NCI-H510A treated with DMSO at 0.1 percent for 48 hours (cell line): Measurements from ENCODE around the gene ZNF462.
A peak's percentile ranks its signal among the peaks of the same experiment; 100 is the strongest.

ENCODE experiments used
- DNase-seq: peaks from one replicate; lab custom pipeline; 2025; lab: John Stamatoyannopoulos, UW

ZNF462 gene

DNA sequence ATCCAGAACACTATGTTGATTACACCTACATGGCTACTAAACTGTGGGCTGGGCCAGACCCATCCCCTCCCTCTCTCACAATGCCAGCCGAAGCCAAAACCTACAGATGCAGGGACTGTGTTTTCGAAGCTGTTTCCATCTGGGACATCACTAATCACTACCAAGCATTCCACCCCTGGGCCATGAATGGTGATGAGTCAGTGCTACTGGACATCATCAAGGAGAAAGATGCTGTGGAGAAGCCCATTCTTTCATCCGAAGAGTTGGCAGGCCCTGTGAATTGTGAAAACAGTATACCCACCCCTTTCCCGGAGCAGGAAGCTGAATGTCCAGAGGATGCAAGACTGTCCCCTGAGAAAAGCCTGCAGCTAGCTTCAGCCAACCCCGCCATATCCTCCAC is 65.0 kb downstream of the ZNF462 start:
- DNase-seq: no peak

GRCh38 chr9:106928350-106928749 is 65.4 kb downstream of the ZNF462 start:
- no peak for DNase-seq

GRCh38 chr9:106929471-106930177 is 66.7 kb downstream of the ZNF462 start:
- no peak for DNase-seq

DNA sequence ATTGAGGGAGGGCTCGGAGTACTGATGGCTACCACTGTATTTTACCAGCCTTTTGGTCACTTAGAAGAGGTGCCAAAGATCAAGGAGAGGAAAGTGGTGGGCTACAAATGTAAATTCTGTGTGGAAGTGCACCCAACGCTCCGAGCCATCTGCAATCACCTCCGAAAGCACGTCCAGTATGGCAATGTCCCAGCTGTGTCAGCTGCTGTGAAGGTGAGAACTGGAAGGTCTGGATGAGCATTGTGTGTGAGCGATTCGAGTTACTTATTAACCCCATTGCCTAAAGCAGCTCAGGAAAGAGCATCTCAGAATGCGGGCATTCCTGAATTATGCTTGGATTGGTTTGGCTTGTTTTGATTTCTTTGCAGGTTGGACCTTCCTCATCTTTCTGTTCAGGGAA is 67.5 kb downstream of the ZNF462 start:
- no peak for DNase-seq

GRCh38 chr9:106931466-106931865 is 68.5 kb downstream of the ZNF462 start:
- DNase-seq: no peak

DNA sequence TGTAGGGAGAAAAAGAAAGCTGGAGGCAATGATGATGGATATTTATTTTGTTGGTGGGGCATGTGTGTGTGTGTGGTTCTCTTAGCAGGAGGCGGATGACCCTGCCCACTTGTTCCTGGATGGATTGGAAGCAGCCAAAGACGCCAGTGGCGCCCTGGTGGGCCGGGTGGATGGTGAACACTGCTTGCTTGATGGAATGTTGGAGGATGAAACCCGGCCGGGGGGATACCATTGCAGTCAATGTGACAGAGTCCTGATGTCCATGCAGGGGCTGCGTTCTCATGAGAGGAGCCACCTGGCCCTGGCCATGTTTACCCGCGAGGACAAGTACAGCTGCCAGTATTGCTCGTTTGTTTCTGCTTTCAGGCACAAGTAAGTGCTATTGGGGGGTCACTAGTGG is 69.2 kb downstream of the ZNF462 start:
- DNase-seq: no peak

DNA sequence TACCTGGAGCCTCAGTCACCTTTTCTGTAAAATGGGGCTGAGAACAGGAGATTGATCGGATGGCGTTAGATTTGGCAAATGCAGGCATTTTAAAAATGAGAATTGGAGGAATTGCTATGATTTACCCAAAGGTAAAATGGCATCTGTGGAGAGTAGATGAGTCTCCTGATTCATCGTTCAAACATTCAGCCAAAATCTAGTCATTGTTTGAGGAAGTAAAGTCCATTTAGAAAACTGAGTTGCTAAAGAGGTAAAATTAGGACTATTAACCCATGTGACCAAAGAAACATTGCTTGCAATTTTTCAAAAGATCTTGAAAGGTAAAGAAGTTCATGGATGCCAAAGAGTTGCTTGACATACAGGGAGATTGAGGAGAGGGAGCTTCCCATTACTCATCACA is 69.7 kb downstream of the ZNF462 start:
- no peak for DNase-seq

DNA sequence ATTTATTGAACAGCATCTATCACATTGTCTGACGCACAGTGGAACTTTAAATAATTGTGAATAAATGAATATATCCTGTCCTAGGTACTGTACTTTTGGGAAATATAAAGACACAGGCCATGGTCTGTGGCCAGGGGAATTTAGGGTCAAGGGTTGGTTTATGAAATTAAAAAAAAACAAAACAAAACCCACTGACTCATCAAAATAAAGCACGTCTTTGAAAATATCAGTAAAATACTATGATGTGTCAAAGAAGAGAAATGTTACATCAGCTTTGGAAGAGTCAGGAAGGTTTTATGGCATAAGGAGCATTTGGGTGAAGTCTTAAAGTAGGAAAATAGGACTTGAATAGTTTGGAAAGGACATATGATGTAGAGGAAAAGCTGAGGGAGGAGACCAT is 70.5 kb downstream of the ZNF462 start:
- DNase-seq: no peak

- DNase-seq: no peak
Measured at GRCh38 chr9:106934442-106935238, 71.7 kb downstream of the ZNF462 start.

DNA sequence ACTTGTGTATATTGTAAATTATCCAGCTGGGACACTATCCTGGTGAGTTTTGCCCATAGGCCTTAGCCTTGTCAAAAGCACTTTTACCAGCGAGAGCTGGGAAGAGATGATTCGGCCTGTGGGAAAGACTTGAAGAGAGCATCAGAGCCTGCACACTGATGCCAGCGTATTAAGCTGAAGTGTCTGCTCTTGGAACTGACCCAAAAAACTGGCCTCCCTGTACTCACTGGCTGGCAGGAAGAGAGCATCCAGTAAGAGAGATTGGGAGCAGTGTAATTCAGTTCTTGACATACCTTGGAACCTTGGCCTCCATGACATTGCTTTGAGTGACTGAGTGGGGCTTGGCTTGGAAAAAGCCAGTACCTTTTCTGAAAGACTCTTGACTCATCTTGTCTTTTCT is 73.7 kb downstream of the ZNF462 start:
- DNase-seq: no peak

DNA sequence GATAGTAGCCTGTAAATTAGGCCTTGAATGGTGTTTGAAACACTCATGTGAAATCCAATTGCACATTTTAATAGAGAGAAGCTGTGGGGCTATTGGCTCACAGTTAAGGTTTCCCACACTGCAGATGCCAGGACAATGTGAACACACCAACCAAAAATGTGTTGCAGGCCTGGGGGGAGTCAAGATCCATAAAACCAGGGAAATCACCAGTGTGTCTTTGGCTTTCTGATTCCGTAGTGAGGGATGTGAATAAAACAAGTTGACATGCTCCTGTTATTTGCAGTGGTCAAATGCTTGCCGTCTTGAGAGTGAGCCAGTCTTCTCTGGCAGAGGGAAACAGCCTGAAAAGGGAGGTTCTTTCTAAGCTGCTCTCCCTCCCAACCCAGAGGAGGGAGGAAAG is 79.0 kb downstream of the ZNF462 start:
- no peak for DNase-seq

- DNase-seq: no peak
Measured at GRCh38 chr9:106945727-106946660, 83.0 kb downstream of the ZNF462 start.

- DNase-seq: no peak
Measured at GRCh38 chr9:106947106-106947900, 84.3 kb downstream of the ZNF462 start.

DNA sequence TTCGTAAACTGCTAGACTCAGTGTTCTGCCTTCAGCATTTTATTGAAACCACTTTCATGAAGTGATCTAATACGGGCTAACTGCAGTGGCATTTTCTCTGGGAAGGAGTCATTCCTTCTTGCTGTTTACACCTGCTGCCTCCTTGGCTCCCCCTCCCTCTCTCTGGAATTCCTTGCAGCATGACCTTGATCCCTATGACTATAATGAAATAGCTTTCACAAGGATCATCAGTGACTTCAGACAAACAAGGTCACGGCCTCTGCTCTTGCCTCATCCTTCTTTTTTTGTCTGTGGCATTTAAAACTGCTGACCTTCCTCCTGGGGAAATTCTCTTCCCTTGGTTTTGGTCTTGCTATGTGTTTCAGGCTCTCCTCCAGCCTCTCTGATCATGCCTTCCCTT is 90.2 kb downstream of the ZNF462 start:
- no peak for DNase-seq

DNA sequence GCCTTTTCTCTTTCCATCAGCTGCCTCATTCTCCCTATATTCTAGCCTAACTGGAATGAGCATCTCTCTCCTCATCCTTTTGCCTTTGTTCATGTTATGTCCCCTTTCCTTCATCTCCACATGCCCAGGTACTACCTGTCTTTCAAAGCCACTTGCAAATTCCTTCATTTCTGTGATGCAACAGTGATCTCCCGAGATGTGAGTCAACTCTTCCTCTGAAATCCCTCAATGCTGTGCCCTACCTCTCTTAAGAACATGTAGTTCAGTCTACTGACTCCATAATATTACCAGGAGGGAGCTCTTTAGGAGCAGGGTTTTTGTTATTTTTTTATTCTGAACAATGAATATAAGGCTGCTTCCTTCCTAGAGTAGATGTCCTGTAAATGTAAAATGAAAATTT is 91.6 kb downstream of the ZNF462 start:
- DNase-seq: no peak

DNA sequence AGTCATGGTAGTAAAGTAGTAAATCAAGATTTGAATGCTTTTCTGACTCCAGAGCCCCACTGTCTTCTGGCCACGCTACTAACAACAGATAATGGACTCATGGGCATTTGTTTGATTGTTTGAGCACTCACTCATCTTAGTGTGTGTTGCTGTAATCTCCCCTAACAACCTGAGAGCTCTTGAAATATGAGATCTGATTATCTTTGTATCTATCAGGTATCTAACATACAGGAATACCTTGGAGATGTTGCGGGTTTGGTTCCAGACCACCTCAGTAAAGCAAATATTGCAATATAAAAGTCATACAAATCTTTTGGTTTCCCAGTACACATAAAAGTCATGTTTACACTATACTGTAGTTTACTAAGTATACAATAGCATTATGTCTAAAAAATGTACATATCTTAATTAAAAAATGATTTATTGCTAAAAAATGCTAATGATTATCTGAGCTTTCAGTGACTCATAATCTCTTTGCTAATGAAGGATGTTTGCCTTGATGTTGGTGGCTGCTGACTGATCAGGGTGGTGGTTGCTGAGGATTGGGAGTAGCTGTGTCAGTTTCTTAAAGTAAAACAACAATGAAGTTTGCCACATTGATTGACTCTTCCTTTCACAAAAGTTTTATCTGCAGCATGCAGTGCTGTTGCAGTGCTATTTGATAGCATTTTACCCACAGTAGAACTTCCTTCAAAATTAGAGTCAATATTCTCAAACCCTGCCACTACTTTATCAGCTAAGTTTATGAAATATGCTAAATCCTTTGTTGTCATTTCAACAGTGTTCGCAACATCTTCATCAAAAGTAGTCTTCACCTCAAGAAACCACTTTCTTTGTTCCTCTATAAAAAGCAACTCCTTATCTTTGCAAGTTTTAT is 92.2 kb downstream of the ZNF462 start:
- peak; percentile 82 for DNase-seq

- DNase-seq: no peak
Measured at GRCh38 chr9:106956971-106957370, 94.0 kb downstream of the ZNF462 start.

DNA sequence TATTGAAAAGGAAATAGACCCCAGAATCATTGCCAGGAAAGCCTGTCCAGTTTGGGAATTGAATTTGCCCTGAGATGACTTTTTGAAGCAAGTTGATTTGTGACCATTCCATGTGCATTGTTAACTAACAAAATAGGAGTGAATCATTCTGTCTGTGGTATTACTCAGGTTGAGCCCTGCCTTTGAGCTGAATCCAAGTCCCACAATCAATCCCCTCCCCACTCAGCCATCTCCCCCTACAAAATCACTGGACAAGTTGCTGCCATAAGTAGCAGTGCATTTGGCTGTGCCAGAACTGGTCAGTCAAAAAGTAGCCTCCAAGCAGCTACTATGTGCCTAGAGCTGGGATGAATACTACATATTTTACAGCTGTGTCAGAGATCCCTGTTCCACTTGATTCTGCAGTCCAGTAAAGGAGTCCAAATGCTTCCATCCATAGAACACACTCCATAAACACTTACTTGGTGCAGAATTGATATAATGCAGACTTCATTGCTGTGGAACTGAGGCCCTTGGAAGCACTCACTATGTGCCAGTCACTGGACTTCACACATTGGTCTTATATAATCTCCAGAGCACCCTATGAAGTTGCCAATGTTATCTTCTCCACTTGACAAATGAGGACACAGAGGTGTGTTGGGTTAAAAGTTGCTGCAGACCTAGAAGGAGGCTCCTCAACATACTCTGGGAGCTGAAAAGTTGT is 96.1 kb downstream of the ZNF462 start:
- DNase-seq: no peak

- no peak for DNase-seq
Measured at GRCh38 chr9:106960258-106960657, 97.3 kb downstream of the ZNF462 start.

DNA sequence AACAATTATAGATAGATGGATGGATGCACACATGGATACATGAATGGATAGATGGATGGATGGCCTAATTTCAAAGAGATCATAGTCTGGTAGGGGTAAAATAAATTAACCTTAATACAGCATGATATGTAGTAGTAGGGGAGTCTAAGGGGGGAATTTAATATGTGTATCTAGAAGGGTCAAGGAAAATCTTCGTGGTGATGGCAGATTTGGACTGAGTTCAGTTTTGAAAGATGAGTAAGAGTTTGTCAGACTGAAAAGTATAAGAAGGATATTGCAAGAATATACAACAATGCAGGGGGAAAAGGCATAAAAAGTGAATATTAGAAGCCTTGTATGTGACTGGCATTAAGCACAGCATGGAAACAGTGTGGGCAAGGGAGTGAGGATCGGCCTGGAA is 98.7 kb downstream of the ZNF462 start:
- DNase-seq: no peak
